HCT116 (cell line): ENCODE measurements around the gene STOX2. TPM values are rescaled to one million over a fixed set of nuclear protein-coding genes. Genes with fewer than 3 reads are reported as not detected.

ENCODE experiments used
- ATAC-seq: fragments of 200-7000 bp; cut with Tn5 transposase; 2 replicates; pipeline ENCODE4 v1.9.1; 2020; ENCODE audit warnings: mild to moderate bottlenecking, moderate library complexity
- BruUV-seq: library from RNA; stranded (reverse); fragments of 400-500 nt; replicated peaks from 2 replicates; lab custom pipeline; 2021; lab: Mats Ljungman, UMichigan
- CTCF ChIA-PET: fragments of 300-600 bp; sonication (Branson Sonifier 250); formaldehyde crosslinking; loops from one replicate; lab custom pipeline; 2021; ENCODE audit warnings: antibody characterized with exemption; lab: Charles Lee
- POLR2A ChIA-PET: fragments of 300-600, 350-600 bp; sonication (Branson Sonifier 250); formaldehyde crosslinking; loops from one replicate; lab custom pipeline; 2021; ENCODE audit warnings: antibody characterized with exemption; lab: Charles Lee
- RAD21 ChIA-PET, 2 experiments: fragments of 300-600 bp; sonication (Branson Sonifier 250); formaldehyde crosslinking; loops; one replicate each; lab custom pipeline; 2023; ENCODE audit warnings: low total read pairs in 2 of 2; ENCODE audit not compliant: uncharacterized antibody in 2 of 2, unreplicated experiment in 2 of 2, low non-redundant PET in 1 of 2; lab: Charles Lee
- DNase-seq: peaks from one replicate; pipeline ENCODE4 v3.0.0-alpha.2; 2010; ENCODE audit warnings: low read depth, low spot score
- H2AFZ ChIP-seq: fragments of 200-600 bp; shearing (Covaris generic), sonication (generic); 2 replicates; pipeline ENCODE4 v1.6.1; 2017; ENCODE audit warnings: low read depth, mixed run types, mixed read lengths, antibody characterized with exemption, low read length; ENCODE audit not compliant: poor library complexity, severe bottlenecking
- H3K27ac ChIP-seq: 2 replicates; pipeline ENCODE4 v1.5.1; 2012; ENCODE audit warnings: low read depth, low read length
- H3K27me3 ChIP-seq: fragments of 200-600 bp; sonication (generic); 2 replicates; pipeline ENCODE4 v1.6.1; 2016; ENCODE audit warnings: mixed run types, low read length, mixed read lengths; ENCODE audit not compliant: insufficient read depth
- H3K36me3 ChIP-seq, 2 experiments: fragments of 200-500 bp in 1 of 2; fragments of 200-600 bp in 1 of 2; sonication (Bioruptor generic) in 1 of 2; sonication (generic) in 1 of 2; 2 replicates each; pipeline versions ENCODE4 v1.5.1 to v1.6.1; 2014 to 2016; ENCODE audit warnings: low read length in 2 of 2, inconsistent platforms in 1 of 2, mixed read lengths in 1 of 2, mixed run types in 1 of 2; ENCODE audit not compliant: insufficient read depth in 2 of 2, control insufficient read depth in 1 of 2
- H3K4me1 ChIP-seq, 2 experiments: fragments of 200-600 bp in 1 of 2; sonication (generic) in 1 of 2; 2 replicates each; pipeline versions ENCODE4 v1.5.1 to v1.6.1; 2012 to 2017; ENCODE audit warnings: low read length in 2 of 2, inconsistent platforms in 1 of 2, mild to moderate bottlenecking in 1 of 2, mixed read lengths in 1 of 2, mixed run types in 1 of 2, moderate library complexity in 1 of 2; ENCODE audit not compliant: insufficient read depth in 2 of 2, control insufficient read depth in 1 of 2
- H3K4me2 ChIP-seq: fragments of 200-600 bp; sonication (generic); 2 replicates; pipeline ENCODE4 v1.6.1; 2017; ENCODE audit warnings: mixed run types, low read length, mixed read lengths
- H3K4me3 ChIP-seq, 2 experiments: fragments of 200-600 bp in 1 of 2; sonication (generic) in 1 of 2; replicated peaks in 1 of 2; 2 replicates each; pipeline ENCODE4 v1.5.1; 2011 to 2016; ENCODE audit warnings: low read length in 2 of 2, control low read depth in 1 of 2, low read depth in 1 of 2, mild to moderate bottlenecking in 1 of 2, mixed read lengths in 1 of 2, mixed run types in 1 of 2
- H3K79me2 ChIP-seq: fragments of 200-600 bp; sonication (generic); 2 replicates; pipeline ENCODE4 v1.6.1; 2017; ENCODE audit warnings: mild to moderate bottlenecking, mixed run types, low read length, moderate library complexity, mixed read lengths; ENCODE audit not compliant: insufficient read depth
- H3K9ac ChIP-seq: fragments of 200-600 bp; sonication (generic); 2 replicates; pipeline ENCODE4 v1.6.1; 2016; ENCODE audit warnings: low read length, mixed read lengths
- H3K9me2 ChIP-seq: fragments of 200-600 bp; sonication (generic), shearing (Covaris generic); 2 replicates; pipeline ENCODE4 v1.6.1; 2017; ENCODE audit warnings: mixed run types, mild to moderate bottlenecking, moderate library complexity; ENCODE audit not compliant: insufficient read depth
- H3K9me3 ChIP-seq, 2 experiments: fragments of 200-500 bp in 1 of 2; fragments of 200-600 bp in 1 of 2; sonication (Bioruptor generic) in 1 of 2; sonication (generic) in 1 of 2; 2 replicates each; pipeline ENCODE4 v1.6.1; 2014 to 2017; ENCODE audit warnings: low read length in 2 of 2, mixed read lengths in 2 of 2, inconsistent platforms in 1 of 2, low read depth in 1 of 2, mild to moderate bottlenecking in 1 of 2, mixed run types in 1 of 2, moderate library complexity in 1 of 2; ENCODE audit not compliant: control insufficient read depth in 1 of 2, insufficient read depth in 1 of 2
- H4K20me1 ChIP-seq: fragments of 200-600 bp; sonication (generic), shearing (Covaris generic); 2 replicates; pipeline ENCODE4 v1.6.1; 2017; ENCODE audit warnings: mixed run types, mild to moderate bottlenecking, moderate library complexity; ENCODE audit not compliant: insufficient read depth
- ATF3 ChIP-seq: IDR thresholded peaks from 2 replicates; pipeline ENCODE4 v1.6.1; 2012
- CBX3 ChIP-seq: IDR thresholded peaks from 2 replicates; pipeline ENCODE4 v1.6.1; 2012; ENCODE audit warnings: low read depth
- CEBPB ChIP-seq: IDR thresholded peaks from 2 replicates; pipeline ENCODE4 v1.6.1; 2012; ENCODE audit warnings: low read depth
- ELF1 ChIP-seq: IDR thresholded peaks from 2 replicates; pipeline ENCODE4 v1.6.1; 2012; ENCODE audit warnings: low read depth, borderline replicate concordance
- EZH2 ChIP-seq: fragments of 200-600 bp; sonication (generic); IDR thresholded peaks from 2 replicates; pipeline ENCODE4 v1.6.1; 2017; ENCODE audit warnings: antibody characterized with exemption, mixed run types
- EZH2phosphoT487 ChIP-seq: fragments of 200-600 bp; IDR thresholded peaks from 2 replicates; pipeline ENCODE4 v1.6.1; 2018; ENCODE audit warnings: antibody characterized with exemption, borderline replicate concordance
- FOSL1 ChIP-seq: IDR thresholded peaks from 2 replicates; pipeline ENCODE4 v1.6.1; 2012; ENCODE audit warnings: low read depth
- JUND ChIP-seq: IDR thresholded peaks from 2 replicates; pipeline ENCODE4 v1.6.1; 2012
- MAX ChIP-seq: IDR thresholded peaks from 2 replicates; pipeline ENCODE4 v1.6.1; 2012
- POLR2A ChIP-seq: IDR thresholded peaks from 2 replicates; pipeline ENCODE4 v1.7.0; 2011; ENCODE audit warnings: borderline replicate concordance; ENCODE audit not compliant: insufficient read depth, insufficient read length; ENCODE audit errors: extremely low read depth
- POLR2AphosphoS5 ChIP-seq: IDR thresholded peaks from 2 replicates; pipeline ENCODE4 v1.6.1; 2011; ENCODE audit warnings: mild to moderate bottlenecking, low read depth, low read length, moderate library complexity
- RAD21 ChIP-seq: IDR thresholded peaks from 2 replicates; pipeline ENCODE4 v1.6.1; 2012; ENCODE audit warnings: low read depth, mild to moderate bottlenecking
- SIN3A ChIP-seq: IDR thresholded peaks from 2 replicates; pipeline ENCODE4 v1.6.1; 2012; ENCODE audit warnings: low read depth
- SP1 ChIP-seq: IDR thresholded peaks from 2 replicates; pipeline ENCODE4 v1.6.1; 2012; ENCODE audit warnings: low read depth
- TCF7L2 ChIP-seq: IDR thresholded peaks from 2 replicates; pipeline ENCODE4 v1.7.0; 2011; ENCODE audit warnings: borderline replicate concordance, inconsistent platforms; ENCODE audit not compliant: insufficient read depth, insufficient read length; ENCODE audit errors: extremely low read depth
- YY1 ChIP-seq: IDR thresholded peaks from 2 replicates; pipeline ENCODE4 v1.6.1; 2011; ENCODE audit warnings: low read length, low read depth, moderate library complexity, mild to moderate bottlenecking; ENCODE audit not compliant: insufficient replicate concordance; ENCODE audit errors: extremely low read depth
- ZBTB33 ChIP-seq: IDR thresholded peaks from 2 replicates; pipeline ENCODE4 v1.6.1; 2011; ENCODE audit warnings: mild to moderate bottlenecking, low read length, moderate library complexity; ENCODE audit not compliant: insufficient replicate concordance; ENCODE audit errors: extremely low read depth
- ZFX ChIP-seq: fragments of 450-650 bp; IDR thresholded peaks from 2 replicates; pipeline ENCODE4 v1.6.1; 2017
- ZNF274 ChIP-seq: fragments of 200-500 bp; sonication (Bioruptor generic); IDR thresholded peaks from 2 replicates; pipeline ENCODE4 v1.6.1; 2014; ENCODE audit warnings: mild to moderate bottlenecking, low read depth, low read length, inconsistent platforms
- intact Hi-C: fragments of 100-400 bp; cut with micrococcal nuclease; formaldehyde crosslinking; loops from 2 replicates; pipeline ENCODE4 v1.10.0; 2022
- total RNA-seq: library from RNA; stranded (reverse); gene quantifications from one replicate; pipeline ENCODE4 v1.2.1, GENCODE V29; 2021; ENCODE audit not compliant: unreplicated experiment
- TF ChIP-seq, protein P1 (sequence below), 3 experiments: fragments of 200-600 bp in 1 of 3; sonication (generic) in 1 of 3; IDR thresholded peaks in 2 of 3; conservative IDR thresholded peaks in 1 of 3; 2 replicates each; pipeline ENCODE4 v1.5.1; 2012 to 2017; ENCODE audit warnings: low read depth in 2 of 3, low read length in 2 of 3, antibody characterized with exemption in 1 of 3, borderline replicate concordance in 1 of 3, control low read depth in 1 of 3, mild to moderate bottlenecking in 1 of 3, mixed read lengths in 1 of 3, mixed run types in 1 of 3, moderate library complexity in 1 of 3; ENCODE audit not compliant: insufficient read depth in 1 of 3

Gene STOX2
- total RNA-seq, 1 experiment from 2014 or later, result 6.3 TPM

- intact Hi-C loops, result no loop called here
- BruUV-seq, result no TSS peak
- ATAC-seq (no peak), DNase-seq (no peak)
- Histone ChIP-seq H3K79me2 (no peaks in the 10 kb centered on the region), H3K4me1 (no peaks in the 10 kb centered on the region), H4K20me1 (no peaks in the 10 kb centered on the region), H2AFZ (no peak overlapping the region), H3K4me3 (no peak overlapping the region), H3K9me2 (no peaks in the 10 kb centered on the region), H3K27ac (no peak overlapping the region), H3K9ac (no peak overlapping the region), H3K9me3 (no peaks in the 10 kb centered on the region), H3K4me2 (no peak overlapping the region), H3K36me3 (no peaks in the 10 kb centered on the region), H3K27me3 (no peaks in the 10 kb centered on the region)
- TF ChIP-seq SP1 (no peak), EZH2 (no peak), ZBTB33 (no peak), FOSL1 (no peak), ZFX (no peak), ATF3 (no peak), CEBPB (no peak), SIN3A (no peak), MAX (no peak), YY1 (no peak), ELF1 (no peak), TCF7L2 (no peak), POLR2A (no peak), RAD21 (no peak), JUND (no peak), CBX3 (no peak), POLR2AphosphoS5 (no peak), EZH2phosphoT487 (no peak), ZNF274 (no peak)
- TF ChIP-seq, protein P1, sequence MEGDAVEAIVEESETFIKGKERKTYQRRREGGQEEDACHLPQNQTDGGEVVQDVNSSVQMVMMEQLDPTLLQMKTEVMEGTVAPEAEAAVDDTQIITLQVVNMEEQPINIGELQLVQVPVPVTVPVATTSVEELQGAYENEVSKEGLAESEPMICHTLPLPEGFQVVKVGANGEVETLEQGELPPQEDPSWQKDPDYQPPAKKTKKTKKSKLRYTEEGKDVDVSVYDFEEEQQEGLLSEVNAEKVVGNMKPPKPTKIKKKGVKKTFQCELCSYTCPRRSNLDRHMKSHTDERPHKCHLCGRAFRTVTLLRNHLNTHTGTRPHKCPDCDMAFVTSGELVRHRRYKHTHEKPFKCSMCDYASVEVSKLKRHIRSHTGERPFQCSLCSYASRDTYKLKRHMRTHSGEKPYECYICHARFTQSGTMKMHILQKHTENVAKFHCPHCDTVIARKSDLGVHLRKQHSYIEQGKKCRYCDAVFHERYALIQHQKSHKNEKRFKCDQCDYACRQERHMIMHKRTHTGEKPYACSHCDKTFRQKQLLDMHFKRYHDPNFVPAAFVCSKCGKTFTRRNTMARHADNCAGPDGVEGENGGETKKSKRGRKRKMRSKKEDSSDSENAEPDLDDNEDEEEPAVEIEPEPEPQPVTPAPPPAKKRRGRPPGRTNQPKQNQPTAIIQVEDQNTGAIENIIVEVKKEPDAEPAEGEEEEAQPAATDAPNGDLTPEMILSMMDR (IDR thresholded peaks at IDR 0.05 in 2 of 3, conservative IDR thresholded peaks at IDR 0.05 in 1 of 3; ENCODE audit: borderline replicate concordance in 1 of 3, insufficient read depth in 1 of 3, low read depth in 2 of 3, low read length in 2 of 3), result no peak
- POLR2A ChIA-PET, result no interaction called here
- RAD21 ChIA-PET, result no interaction called here
- CTCF ChIA-PET, result no interaction called here
These were observed 1.3 kb downstream of the STOX2 start for GRCh38 chr4:183906489-183906738.
